ENCODE data around the gene PARM1.

Gene PARM1

DNA sequence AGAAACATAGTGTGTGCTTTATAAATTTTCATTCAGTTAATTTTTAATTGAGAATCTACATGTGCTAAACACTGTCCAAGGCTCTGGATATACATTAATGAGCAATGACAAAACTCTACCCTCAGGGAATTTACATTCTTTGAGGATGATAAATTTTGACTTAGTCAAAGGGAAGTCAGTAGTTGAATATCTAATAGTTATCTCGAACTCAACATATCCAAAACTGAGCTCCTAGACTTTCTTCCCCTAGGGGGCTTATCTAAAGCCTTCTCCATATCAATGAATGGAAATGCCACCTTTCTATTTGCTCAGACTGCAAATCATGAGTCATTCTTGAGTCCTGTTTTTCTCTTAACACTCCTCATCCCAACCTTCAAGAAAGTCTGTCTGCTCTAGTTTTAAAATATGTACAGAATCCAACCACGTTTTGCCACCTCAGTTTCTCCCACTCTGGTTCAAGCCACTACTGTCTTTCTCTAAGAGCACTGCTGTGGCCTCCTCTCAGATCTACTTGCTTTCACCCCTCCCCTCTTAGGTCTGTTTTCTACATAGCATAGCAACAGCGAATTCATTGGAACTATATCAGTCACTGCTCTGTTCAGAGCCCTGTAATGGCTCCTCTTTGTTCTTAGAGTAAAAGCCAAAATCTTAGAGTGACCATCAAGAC, 9.5 kb downstream of the PARM1 start:
- no peak for DNase-seq (ENCODE audit: low read depth)

DNA sequence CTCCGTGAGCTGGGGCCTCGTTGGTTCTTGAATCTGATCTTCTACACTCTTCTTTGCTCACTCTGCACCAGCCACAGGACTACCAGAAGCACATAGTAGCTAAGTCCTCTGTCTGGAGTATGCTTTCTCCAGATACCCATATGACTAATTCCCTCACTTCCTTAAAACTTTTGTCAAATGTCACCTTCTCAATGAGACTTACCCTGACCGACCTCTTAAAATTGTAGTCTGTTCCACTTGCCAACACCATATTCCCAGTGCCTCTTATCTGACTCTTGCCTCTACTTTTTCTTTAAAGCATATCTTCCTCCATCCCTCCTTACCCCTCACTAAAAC, 10.0 kb downstream of the PARM1 start:
- no peak for DNase-seq (ENCODE audit: low read depth)

DNA sequence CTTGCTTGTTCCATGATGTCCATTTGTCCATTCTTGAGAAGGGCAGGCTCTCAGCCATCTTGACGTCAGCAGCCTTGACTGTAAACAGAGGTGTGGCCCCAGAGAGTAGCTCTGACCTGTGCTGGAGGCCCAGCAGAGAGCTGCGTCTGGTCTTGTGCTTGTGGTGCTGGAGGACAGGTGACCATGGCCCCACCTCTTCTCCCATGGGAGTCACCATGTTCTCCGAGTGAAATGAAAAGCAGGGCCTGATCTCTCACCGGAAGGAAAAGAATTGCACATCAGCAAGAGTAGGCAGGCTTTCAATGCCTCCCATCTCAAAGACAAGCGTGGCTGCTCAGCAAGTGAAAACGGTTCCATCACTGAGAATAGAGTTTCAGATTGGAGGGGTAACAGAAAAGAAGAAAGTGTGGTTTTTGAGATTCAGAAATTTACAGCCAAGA, 11.5 kb downstream of the PARM1 start:
- DNase-seq (ENCODE audit: low read depth) = no peak

DNA sequence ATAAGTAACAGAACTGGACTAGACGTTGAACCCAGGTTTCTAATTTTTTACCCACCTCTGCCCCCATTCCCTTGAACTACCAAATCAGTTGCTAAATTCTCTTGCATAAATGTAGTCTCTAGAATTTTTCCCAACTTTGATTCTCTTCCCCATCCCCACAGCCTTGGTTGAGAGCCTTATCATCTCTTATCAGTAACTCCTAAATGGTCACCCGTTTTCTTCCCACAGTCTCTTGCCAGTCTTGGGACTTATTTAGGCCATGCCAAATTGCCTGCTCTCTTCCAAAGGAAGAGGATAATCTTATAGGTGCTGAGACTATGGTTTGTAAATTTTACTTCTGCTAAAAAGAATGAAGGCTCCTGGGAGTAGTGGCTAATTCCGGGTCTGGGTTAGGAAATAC, 13.3 kb downstream of the PARM1 start:
- DNase-seq (ENCODE audit: low read depth) = no peak

DNA sequence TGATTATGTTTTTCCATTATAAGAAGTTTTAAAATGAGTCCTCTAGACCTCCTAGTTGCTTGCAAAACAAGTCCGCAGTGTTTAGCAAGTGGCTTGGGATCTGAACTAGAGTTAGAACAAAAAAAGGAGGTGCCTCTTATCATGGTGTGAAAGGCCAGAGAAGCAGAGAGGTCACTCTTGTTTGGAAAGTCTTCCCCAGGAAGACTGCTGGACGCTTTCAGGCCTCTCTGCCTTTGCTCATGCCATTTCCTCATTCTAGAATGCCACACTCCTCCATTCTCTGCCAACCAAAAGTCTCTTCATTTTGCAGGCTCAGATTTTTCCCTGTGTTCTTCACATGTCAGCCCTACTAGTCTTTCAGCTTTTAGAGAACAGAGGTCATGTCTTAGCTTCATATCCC, 14.9 kb downstream of the PARM1 start:
- DNase-seq (ENCODE audit: low read depth) = no peak

DNA sequence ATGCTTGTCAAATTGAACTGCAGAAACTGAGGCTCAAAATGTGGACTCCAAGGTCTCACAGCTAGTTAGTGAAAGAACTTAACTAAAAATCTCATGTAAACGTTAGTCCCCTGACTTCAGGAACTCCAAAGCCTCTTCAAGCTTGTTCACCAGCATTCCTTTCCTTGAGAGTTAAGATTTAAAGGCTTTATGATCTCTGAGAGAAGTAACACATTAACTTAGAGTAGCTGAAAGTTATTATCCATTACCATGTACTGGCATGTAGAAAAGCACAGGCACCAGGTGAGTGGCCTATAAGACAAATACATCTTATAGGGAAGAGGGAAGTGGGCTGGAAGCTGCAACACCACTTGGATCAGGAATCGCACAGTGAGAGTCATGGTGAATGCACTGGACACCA, 15.3 kb downstream of the PARM1 start:
- no peak for DNase-seq (ENCODE audit: low read depth)

DNA sequence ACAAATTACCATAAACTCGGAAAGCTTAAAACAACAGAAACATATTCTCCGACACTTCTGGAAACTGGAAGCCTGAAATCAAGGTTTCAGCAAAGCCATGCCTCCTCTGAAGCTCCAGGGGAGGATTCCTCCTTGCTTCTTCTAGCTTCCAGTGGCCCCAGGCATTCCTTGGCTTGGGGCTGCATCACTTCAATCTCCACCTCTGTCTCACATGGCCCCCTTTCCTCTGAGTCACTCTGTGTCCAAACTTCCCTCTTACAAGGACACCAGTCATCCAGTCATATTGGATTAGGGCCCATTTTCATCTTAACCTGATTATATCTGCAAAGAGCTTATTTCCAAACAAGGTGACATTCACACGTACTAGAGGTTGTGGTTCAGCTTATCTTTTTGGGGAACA, 17.3 kb downstream of the PARM1 start:
- no peak for DNase-seq (ENCODE audit: low read depth)

DNA sequence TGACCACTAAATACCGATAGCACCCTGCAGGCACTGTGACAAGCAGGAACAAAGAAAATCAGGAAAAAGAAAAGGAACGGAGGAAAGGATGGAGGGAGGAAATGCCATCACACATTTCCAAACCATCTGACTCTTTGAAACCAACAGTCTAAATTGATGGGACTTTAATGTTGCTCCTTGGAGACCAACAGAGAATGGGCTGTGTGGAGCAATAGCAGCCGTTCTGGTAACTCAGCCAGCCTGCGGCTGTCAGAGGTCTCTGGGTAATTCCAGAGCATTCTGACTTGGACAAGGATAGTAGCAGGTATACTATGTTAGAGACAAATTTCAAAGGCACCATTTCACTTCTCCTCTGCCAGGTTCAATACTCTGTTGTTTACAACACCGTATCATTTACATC, 18.0 kb downstream of the PARM1 start:
- DNase-seq (ENCODE audit: low read depth) = no peak

DNA sequence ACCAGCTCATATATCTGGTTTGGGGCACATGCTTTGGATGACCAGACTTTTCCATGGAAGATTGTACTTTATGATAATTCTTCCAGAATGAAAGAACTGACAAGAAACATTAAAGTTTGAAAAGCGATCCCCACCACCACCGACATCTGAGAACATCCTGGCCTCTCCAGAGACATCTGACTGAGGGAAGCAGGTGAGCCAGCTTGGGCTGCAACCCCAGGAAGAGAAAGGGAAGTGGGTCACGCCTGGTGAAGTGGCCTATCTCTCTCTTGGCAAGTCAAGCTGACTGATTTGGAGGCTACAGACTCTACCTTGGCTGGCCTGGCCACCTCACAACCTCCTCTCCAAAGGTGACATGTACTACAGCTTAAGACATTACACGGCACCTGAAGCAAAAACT, 20.7 kb downstream of the PARM1 start:
- DNase-seq (ENCODE audit: low read depth) = no peak

DNA sequence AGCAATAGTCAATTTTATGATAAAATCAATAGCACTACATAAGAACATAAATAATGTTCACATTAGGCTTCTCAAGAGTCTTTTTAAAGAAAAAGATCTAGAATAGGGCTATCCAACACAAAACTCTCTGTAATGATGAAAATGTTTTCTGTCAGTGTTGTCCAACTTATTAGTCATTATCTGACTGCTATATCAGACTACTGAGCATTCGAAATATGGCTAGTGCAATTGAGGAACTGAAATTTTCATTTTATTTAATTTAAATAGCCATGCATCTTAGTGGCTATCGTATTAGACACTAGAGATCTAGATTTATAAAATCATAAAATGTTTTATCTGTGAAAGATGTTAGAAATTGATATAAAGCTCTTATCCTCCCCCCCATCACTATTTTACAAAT, 26.0 kb downstream of the PARM1 start:
- DNase-seq (ENCODE audit: low read depth) = no peak

DNA sequence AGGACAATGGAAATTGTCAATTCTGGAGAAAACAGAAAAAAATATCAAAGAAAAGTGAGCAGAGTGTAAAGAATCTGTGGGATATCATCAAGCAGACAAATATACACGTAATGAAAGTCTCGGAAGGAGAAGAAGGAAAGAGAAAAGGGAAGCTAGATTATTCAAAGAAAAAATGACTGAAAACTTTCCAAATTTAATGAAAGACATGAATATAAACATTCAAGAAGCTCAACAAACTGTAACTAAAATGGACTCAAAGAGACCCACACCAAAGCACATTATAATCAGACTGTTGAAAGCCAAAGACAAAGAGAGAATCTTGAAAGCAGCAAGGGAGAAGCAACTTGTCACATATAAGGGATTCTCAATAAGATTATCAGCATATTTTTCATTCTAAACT, 28.3 kb downstream of the PARM1 start:
- no peak for DNase-seq (ENCODE audit: low read depth)

DNA sequence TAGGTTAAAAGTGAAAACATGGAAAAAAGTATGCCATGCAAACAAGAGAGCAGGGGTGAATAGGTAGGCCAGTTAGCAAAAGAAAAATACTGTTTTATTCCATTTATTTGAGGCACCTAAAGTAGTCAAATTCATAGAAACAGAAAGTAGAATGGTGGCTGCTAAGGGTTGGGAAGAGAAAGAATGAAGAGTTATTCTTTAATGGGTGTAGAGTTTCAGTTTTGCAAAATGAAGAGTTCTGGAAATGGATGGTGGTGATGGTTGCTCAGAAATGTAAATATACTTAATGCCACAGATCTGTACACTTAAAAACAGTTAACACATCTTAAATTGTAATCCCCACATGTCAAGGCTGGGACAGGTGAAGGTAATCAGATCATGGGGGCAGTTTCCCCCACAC, 29.7 kb downstream of the PARM1 start:
- DNase-seq (ENCODE audit: low read depth) = no peak

DNA sequence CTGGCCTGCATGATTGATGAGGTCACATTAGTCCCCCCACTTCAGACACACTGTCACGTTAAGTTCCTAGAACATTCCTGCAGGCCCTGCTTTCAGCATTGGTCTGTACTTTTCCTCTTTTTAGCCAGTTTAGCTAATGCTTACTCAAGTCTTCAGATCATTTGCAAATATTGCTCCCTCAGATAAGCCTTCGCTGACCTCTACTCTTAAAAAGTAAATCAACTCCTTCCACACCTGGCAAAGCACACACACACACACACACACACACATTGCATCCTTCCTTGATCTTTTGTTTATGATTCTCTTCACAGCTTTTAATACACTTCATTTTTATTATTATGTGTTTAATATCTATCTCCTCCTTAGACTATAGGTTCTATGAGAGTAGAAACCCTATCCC, 31.4 kb downstream of the PARM1 start:
- DNase-seq (ENCODE audit: low read depth) = no peak

DNA sequence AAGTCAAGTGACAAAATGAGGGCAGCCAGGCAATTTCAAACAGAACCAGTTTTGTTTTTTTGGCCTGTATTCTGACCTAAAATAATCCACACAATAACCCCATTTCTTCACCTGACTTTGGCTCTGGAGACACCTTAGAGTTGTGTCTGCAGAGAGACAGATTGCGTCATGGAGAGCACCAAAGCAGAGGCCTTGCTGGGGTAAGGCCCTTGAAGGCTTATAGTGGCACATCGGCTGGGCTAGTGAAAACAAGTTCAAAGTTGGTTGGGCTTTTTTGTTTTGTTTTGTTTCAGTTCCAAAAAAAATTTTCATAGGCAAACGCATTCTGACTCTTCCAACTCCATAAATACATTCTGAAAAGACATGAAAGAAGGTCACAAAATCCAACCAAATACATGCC, 34.4 kb downstream of the PARM1 start:
- DNase-seq (ENCODE audit: low read depth) = no peak

DNA sequence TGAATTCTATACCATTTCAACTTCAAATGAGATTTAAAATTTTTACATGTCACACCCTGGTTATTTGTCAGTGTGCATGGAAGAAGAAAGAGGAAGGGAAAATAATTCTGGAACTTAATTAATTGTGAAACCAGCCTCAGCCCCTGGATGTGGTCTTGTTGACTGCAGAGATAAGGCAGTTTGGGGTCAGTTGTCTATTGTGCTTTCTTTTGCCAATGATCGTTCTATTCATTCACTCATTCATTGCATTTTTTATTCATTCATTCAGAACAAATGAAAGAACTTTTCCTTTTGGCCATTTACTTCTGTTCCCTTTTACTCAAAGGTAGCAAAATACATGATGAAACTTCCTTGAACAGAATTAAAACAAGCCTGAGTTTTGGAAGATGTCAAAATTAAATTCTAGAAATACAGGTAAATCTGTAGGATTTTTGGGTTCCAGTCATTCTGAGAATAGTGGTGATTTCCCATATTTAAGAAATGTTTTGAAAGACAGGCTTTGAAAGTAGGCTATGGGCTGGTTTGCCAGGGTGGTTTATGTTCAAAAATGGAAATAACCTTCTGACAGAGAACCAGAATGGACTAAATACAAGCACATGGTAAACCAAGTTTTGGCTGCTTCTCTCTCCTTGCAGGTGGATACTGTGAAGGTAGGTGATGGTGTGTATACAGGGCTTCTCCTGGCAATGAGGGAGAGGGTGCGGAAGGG, 35.7 kb downstream of the PARM1 start:
- no peak for DNase-seq (ENCODE audit: low read depth)

DNA sequence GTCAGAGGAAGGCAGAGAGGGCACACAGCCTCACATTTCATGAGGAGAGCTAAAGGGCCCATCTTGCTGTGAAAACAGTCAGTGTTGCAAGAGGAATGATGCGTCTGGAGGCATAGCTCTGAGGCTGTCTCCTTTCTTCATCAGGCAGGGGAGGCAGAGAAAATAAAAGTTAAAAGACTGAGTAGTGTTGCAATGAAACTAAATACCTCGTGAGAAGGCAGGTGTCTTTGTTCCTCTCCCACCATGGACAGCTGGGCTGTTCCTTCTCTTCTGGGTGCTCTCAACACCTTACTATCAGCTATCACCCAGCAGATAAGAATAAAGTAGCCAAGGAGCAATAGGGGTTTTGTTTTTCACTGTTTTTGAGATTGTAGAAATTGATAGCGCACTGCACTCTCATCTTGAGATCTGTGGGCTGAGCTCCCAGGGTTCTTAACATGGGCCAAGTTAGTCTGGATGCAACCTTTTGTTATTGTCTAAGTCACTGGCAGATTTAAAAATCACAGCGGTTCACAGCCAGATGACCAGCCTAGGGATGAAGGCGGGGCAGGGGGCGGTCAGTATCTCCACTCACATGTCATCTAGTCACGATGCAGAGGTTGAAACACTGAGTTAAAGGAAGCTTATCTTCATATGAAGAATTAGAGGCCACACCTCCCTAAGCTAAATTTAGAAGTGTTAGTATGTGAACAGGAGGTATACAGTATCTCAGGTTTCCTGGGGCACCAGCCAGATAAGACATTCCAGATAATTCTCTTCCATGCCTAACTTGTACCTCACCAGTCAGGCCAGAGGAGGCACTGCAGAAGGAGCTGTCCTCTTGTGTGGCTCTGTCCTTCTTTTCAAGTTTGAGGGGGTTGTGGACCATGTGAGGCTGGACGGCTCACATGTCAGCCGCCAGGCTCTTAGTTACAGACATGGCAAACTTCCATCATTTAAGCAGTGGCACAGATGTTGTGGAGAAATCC, 36.9 kb downstream of the PARM1 start:
- DNase-seq (ENCODE audit: low read depth) = no peak

DNA sequence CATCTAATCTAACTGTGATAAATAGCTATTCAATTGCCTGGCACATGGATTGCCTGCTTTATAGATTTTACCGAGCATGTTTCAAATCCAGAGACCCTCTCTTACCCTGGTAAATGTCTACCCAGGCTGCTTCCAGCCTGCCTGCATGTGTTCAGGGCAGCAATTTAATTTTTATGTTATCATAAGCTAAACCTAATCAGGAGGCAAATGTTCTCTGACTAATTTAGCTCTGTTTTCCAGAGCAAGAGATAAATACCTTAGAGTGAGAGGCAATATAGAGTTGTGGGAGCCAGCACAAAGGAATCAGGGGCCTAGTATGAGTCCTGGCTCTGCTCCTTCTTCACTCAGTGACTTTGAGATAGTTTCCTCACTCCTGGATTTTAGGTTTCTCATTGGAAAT, 37.7 kb downstream of the PARM1 start:
- DNase-seq (ENCODE audit: low read depth) = no peak

DNA sequence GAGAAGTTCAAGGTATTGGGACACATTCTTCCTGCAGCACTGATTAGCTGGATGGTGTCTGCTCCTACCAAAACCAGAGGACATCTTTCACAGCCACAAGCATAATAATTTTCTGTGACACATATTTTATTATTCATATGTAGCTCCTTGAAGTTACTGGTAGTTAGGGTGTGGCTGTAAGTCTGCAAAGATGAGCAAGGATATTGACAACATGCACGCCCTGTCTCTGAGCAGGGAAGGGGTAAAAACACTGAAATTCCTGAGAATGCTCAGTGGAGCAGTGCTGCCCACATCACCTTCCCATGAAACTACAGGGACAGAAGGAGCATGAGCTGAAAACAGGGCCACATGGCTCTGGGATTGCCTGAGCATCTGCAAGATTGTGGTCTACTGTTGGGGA, 38.9 kb downstream of the PARM1 start:
- no peak for DNase-seq (ENCODE audit: low read depth)

DNA sequence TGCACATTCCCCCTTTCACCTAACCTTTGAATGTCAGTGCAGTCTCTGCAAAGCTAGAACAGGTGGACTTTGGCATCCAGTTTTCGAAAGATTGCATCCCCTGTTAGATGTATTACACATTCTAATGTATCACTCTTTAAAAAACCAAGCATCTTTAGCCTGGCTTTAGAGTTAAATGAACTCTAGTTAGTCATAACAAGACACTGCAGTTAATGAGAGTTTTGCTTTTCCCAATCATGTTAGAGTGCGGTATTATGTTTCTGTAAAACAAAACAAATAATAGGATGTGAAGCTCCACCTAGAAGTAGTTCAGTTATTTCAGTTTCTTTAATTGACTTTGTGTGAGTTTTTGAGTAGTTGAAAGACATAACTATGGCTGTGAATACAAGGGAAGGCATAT, 42.2 kb downstream of the PARM1 start:
- no peak for DNase-seq (ENCODE audit: low read depth)

DNA sequence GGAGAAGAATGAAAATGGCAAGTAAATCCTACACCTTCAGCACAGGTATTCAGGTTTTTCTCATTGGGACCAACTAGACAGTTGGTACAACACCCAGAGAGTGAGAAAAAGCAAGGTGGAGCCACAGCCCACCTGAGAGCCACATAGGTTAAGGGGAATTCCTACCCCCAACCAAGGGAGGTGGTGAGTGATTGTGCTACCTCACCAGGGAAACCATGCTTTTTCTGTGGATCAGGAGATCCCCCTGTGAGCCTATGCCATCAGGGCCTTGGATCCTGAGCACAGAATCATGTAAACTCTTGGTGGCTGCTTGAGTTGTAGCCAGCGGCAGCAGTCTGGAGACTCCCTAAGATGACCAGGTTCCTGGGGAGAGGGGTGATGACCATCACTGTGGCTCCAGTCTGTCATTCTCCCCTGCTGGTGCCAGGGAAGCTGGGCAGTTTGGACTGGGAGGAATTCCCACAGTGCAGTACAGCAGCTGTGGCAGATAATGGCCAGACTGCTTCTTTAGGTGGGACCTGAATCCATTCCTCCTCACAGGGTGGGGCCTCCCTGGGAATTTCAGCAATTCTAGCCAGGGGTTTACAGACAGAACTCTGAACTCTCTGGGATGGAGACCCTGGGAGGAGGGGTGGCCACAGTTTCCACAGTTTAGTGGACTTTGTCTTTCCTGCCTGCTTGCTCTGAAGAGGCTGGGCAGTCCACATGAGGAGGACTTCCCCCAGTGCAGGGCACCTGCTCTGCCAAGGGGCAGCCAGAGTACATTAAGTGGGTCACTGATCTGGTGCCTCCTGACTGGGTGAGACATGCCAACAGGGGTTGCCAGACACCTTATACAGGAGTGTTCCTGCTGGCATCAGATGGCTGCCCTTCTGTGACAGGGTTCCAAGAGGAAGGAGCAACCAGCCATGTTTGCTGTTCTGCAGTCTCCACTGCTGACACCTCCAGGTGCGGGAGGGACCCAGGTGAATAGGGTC, 43.2 kb downstream of the PARM1 start:
- DNase-seq (ENCODE audit: low read depth) = no peak

DNA sequence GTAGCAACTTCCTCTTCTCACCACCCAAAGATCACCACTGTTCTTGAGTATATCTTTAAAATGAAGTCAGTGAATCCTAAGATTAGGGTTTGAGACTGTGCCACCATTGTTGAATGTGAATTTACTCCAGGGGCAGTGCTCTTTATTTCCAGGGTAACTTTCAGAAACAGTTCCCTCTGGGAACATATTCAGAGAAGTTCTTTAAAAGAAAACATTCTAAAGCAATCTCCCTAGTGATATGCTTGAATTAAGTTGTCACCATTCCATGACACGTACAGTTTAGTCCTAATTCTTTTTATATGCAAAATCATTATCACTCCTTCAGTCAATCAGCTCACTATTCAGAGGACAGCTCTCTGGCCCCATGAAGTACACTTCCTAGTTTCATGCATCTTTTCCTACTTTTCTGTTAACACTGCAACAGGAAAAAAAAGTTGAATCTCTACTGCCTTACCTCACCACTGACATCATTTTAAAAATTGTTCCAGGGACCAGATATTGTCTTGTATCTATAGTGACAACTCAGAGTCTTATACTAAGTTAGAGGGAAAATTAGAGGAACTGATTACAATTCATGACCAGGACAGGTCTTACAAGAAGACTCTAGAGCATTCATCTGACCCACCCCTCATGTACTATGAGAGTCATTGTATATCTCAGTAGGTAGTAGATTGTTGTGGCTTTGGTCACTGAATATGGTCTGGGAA, 49.8 kb downstream of the PARM1 start:
- DNase-seq (ENCODE audit: low read depth) = no peak
